Measurements from ENCODE around the gene ASTN2.

Gene ASTN2

GRCh38 chr9:117135501-117136098, 279.3 kb downstream of the ASTN2 start:
- TF ChIP-seq, protein P1, sequence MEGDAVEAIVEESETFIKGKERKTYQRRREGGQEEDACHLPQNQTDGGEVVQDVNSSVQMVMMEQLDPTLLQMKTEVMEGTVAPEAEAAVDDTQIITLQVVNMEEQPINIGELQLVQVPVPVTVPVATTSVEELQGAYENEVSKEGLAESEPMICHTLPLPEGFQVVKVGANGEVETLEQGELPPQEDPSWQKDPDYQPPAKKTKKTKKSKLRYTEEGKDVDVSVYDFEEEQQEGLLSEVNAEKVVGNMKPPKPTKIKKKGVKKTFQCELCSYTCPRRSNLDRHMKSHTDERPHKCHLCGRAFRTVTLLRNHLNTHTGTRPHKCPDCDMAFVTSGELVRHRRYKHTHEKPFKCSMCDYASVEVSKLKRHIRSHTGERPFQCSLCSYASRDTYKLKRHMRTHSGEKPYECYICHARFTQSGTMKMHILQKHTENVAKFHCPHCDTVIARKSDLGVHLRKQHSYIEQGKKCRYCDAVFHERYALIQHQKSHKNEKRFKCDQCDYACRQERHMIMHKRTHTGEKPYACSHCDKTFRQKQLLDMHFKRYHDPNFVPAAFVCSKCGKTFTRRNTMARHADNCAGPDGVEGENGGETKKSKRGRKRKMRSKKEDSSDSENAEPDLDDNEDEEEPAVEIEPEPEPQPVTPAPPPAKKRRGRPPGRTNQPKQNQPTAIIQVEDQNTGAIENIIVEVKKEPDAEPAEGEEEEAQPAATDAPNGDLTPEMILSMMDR (IDR thresholded peaks at IDR 0.05; ENCODE audit: low read depth, low read length), result no peak
- Histone ChIP-seq H3K36me3 (peaks cover 68% of the 10 kb centered on the region), H3K4me3 (ENCODE audit: low read depth, low read length) (no peak overlapping the region), H3K27ac (no peak overlapping the region), H3K9me3 (ENCODE audit: severe bottlenecking) (no peaks in the 10 kb centered on the region), H3K27me3 (ENCODE audit: insufficient read depth, low read depth, severe bottlenecking) (no peaks in the 10 kb centered on the region)
- DNase-seq, result no peak

DNA sequence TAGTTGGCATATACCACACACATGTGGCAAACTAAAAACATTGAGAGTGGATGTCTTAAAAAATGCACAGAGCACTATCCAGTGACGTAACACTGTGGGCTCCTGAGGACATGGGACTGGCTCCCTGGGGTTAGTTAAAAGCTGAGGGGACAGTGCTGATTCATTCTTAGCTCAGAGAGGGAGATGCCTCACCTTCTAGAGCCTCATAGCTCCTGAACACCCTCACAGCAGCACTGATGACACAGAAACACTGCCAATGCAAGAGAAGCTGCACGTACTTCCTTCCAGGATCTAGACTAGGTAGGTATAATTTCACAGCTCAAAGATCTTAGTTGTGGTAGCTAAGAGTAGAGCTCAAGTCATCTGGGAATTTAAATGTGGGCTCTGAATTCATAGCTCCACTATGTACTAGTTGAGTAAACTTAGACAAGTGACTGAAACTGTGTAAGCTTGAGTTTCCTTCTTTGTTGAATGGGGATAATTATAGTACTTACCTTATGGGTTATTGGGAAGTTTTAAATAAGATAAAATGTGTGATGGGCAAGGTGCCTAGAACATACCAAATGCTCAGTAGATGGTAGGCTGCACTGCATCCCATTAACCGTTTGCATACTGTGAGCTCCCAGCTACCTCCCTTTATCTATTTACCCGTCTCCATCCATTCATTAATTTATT, 279.9 kb downstream of the ASTN2 start:
- TF ChIP-seq, protein P1 (IDR thresholded peaks at IDR 0.05; ENCODE audit: low read depth, low read length), result no peak
- no peak overlapping the region for H3K27ac ChIP-seq
- no peaks in the 10 kb centered on the region for H3K9me3 ChIP-seq (ENCODE audit: severe bottlenecking)
- no peak for DNase-seq
- no peak overlapping the region for H3K4me3 ChIP-seq (ENCODE audit: low read depth, low read length)
- H3K27me3 ChIP-seq (ENCODE audit: insufficient read depth, low read depth, severe bottlenecking), result no peaks in the 10 kb centered on the region
- H3K36me3 ChIP-seq, result peaks cover 63% of the 10 kb centered on the region

- Histone ChIP-seq H3K4me3 (ENCODE audit: low read depth, low read length) (no peak overlapping the region), H3K9me3 (ENCODE audit: severe bottlenecking) (no peaks in the 10 kb centered on the region), H3K27me3 (ENCODE audit: insufficient read depth, low read depth, severe bottlenecking) (no peaks in the 10 kb centered on the region), H3K36me3 (peaks cover 29% of the 10 kb centered on the region), H3K27ac (no peak overlapping the region)
- no peak for DNase-seq
- TF ChIP-seq, protein P1 (IDR thresholded peaks at IDR 0.05; ENCODE audit: low read depth, low read length), result no peak
Measured at GRCh38 chr9:117126871-117127270, 288.0 kb downstream of the ASTN2 start.

- Histone ChIP-seq H3K4me3 (ENCODE audit: low read depth, low read length) (no peak overlapping the region), H3K27me3 (ENCODE audit: insufficient read depth, low read depth, severe bottlenecking) (no peaks in the 10 kb centered on the region), H3K9me3 (ENCODE audit: severe bottlenecking) (no peaks in the 10 kb centered on the region), H3K27ac (no peak overlapping the region), H3K36me3 (peaks cover 28% of the 10 kb centered on the region)
- no peak for DNase-seq
- TF ChIP-seq, protein P1 (IDR thresholded peaks at IDR 0.05; ENCODE audit: low read depth, low read length), result no peak
Measured at GRCh38 chr9:117125531-117125930, 289.3 kb downstream of the ASTN2 start.

DNA sequence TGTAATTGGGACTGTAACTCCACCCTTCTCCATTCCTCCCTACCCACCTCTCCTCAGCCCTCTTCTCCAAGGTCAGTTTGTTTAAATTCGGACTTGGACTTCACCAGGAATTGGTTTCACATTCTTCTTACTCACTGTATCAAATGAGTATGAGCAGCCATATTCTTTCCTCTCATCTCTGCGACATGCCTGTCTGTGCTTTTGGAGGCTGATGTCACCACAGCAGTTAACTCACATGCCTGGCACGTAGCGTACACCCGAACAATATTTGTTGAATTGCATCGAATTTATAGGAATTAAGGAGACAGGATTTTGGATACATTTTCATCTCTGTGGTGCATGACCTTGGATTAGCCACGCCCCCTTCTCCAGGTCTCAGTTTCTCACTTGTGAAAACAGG, 291.1 kb downstream of the ASTN2 start:
- no peak overlapping the region for H3K4me3 ChIP-seq (ENCODE audit: low read depth, low read length)
- H3K27me3 ChIP-seq (ENCODE audit: insufficient read depth, low read depth, severe bottlenecking), result no peaks in the 10 kb centered on the region
- no peaks in the 10 kb centered on the region for H3K9me3 ChIP-seq (ENCODE audit: severe bottlenecking)
- TF ChIP-seq, protein P1 (IDR thresholded peaks at IDR 0.05; ENCODE audit: low read depth, low read length), result no peak
- H3K27ac ChIP-seq, result no peak overlapping the region
- peaks cover 33% of the 10 kb centered on the region for H3K36me3 ChIP-seq
- DNase-seq, result no peak
